ENCODE results near the gene CLSTN1.

The CLSTN1 gene

DNA sequence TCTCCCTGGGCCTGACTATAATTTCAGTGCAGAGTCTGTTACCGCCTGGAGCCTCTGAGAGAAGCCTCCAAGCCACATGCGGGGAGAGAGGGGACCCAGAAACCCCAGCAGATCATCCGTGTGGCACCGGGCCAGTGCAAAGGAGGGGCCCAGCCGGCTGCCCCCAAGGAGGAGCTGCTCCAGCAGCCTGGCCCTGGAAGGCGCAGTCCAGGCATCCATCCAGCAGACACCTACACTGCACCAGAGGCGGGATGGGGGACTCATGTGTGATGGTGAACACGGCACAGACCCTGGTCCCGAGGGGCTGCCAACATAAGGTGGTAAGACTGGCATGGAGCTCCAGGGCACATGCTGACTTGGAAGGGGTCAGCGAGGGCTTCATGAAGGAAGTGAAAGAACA, 39.6 kb upstream of the CLSTN1 start:
- ChIA-PET POLR2A (interaction anchor here (0.7 kb wide), 1 partner anchor 608 kb away, joined by 3 read pairs; no protein-coding TSS in a partner anchor), CTCF (interaction anchor here (1.6 to 26.8 kb wide), 5 partner anchors 10 to 248 kb away, joined by 5 to 502 read pairs (median 75); no protein-coding TSS in a partner anchor)
- DNase-seq (ENCODE audit: low read depth, low spot score) = no peak
- TF ChIP-seq, protein P1, sequence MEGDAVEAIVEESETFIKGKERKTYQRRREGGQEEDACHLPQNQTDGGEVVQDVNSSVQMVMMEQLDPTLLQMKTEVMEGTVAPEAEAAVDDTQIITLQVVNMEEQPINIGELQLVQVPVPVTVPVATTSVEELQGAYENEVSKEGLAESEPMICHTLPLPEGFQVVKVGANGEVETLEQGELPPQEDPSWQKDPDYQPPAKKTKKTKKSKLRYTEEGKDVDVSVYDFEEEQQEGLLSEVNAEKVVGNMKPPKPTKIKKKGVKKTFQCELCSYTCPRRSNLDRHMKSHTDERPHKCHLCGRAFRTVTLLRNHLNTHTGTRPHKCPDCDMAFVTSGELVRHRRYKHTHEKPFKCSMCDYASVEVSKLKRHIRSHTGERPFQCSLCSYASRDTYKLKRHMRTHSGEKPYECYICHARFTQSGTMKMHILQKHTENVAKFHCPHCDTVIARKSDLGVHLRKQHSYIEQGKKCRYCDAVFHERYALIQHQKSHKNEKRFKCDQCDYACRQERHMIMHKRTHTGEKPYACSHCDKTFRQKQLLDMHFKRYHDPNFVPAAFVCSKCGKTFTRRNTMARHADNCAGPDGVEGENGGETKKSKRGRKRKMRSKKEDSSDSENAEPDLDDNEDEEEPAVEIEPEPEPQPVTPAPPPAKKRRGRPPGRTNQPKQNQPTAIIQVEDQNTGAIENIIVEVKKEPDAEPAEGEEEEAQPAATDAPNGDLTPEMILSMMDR (IDR thresholded peaks at IDR 0.05; ENCODE audit: insufficient read depth, low read length, missing control alignments) = no peak
- H3K4me3 ChIP-seq (ENCODE audit: low read depth, low read length) = no peak overlapping the region

DNA sequence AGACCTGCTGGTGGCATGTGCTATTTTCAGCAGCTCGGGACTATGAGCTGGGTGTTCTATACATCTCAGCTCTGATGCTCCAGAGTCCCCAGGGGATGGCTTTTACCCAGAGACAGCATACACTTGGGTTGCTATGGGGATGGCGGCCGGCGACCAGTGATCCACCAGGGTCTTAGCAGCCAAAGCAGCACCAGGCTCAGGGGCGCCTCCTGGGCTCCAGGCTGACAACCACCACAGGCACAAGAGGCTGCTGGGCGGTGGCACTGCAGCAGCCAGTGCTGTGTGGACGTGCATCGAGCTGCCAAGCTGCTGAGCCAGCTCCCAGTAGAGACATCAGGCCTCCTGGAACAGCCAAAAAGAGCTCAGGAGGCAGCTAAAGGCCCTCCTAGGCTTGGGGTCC, 37.6 kb upstream of the CLSTN1 start:
- H3K4me3 ChIP-seq (ENCODE audit: low read depth, low read length) = no peak overlapping the region
- no peak for DNase-seq (ENCODE audit: low read depth, low spot score)
- ChIA-PET POLR2A (no interaction called here), CTCF (interaction anchor here (0.8 to 26.8 kb wide), 7 partner anchors 8 to 234 kb away, joined by 3 to 502 read pairs (median 19); no protein-coding TSS in a partner anchor)
- TF ChIP-seq, protein P1 (IDR thresholded peaks at IDR 0.05; ENCODE audit: insufficient read depth, low read length, missing control alignments) = no peak

DNA sequence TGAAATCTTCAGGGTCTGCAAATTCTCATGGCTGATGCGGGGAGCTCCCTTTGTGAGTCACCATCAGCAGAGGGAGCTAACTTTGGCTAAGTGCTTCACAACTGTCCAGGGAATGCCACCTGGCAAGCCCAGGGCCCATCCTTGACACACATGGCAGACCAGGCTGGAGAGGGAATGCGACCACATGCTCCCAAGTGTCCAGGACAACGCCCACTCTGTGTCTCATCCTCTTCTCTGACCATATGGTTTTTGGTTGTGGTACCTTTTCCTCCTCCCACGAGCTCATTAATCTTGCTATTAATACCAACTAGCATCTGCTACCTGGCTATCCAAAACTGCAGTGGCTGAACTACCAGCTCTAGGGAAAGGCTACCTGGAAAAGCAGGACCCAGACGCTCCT, 37.1 kb upstream of the CLSTN1 start:
- TF ChIP-seq, protein P1 (IDR thresholded peaks at IDR 0.05; ENCODE audit: insufficient read depth, low read length, missing control alignments) = no peak
- no peak overlapping the region for H3K4me3 ChIP-seq (ENCODE audit: low read depth, low read length)
- no peak for DNase-seq (ENCODE audit: low read depth, low spot score)
- POLR2A ChIA-PET = no interaction called here
- CTCF ChIA-PET = interaction anchor here (0.8 to 26.8 kb wide), 6 partner anchors 9 to 233 kb away, joined by 3 to 502 read pairs (median 21); no protein-coding TSS in a partner anchor

DNA sequence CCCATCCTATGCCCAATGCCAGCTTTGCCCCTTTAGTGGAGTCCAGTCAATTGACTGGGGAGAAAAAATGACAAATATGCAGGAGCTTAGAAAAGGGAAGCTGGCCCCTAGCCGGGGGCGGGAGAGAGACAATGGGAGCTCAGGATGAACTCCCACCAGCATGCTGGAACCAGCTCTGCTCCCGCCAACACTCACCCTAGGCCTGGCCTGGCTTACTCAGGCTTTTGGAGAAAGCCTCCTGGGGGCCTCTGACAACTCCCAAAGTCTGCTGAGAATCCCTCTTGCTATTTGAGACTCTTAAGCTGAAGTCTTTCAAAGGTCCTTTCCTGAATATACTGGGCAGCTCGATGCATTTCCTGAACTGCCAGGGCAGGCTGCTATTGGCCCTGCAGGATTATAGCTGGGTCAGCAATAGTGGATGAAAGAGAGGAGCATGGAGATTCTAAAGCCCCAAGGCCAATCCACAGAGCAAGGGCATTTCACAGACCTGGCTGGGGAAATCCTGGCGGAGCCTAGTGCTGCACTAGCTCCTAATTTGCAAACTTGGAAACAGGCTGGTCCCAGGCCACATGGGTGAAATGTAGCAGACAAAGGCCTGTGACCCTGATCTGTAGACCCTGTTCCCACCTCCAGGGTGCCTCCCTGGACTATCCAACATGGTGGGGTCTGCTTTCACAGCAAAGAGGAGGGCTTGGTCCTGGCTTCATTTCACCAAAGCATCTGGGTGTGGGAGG, 35.7 kb upstream of the CLSTN1 start:
- no peak for DNase-seq (ENCODE audit: low read depth, low spot score)
- ChIA-PET POLR2A (no interaction called here), CTCF (interaction anchor here (0.9 to 26.8 kb wide), 7 partner anchors 23 to 244 kb away, joined by 3 to 502 read pairs (median 4); partner anchors contain the start of genes LZIC and NMNAT1)
- no peak overlapping the region for H3K4me3 ChIP-seq (ENCODE audit: low read depth, low read length)
- TF ChIP-seq, protein P1 (IDR thresholded peaks at IDR 0.05; ENCODE audit: insufficient read depth, low read length, missing control alignments) = no peak

DNA sequence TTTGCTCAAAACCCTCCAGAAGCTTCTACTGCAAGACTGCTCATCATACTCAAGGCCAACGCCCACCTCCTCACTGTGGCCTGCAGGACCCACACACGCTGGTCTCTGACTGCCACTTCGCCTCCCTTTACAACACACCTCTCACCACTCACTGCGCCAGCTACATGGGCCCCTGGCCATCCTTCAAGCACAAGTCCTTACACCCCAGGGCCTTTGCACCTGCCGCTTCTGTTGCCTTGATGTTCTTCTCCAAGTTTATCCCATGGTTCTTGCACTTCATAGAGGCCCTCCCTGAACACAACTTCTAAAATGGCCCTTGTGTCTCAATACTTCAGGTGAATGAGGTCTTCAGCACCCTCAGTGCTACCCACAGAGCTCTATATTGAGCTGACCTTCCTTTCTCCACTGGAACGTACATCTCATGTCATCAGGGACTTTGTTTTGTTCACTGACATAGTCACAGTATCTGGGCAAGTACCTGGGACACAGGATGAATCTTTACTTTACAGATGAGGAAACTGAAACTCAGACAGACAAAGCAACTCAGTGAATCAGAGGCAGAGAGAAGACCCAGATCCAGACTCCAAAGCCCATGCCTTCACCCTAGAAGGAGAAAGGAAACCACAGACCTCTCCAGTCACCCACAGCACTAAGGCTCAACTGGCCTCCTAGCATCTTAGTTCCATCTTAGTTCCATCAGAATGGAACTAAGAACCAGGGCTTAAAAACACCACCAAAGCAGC, 34.7 kb upstream of the CLSTN1 start:
- DNase-seq (ENCODE audit: low read depth, low spot score) = no peak
- ChIA-PET CTCF (interaction anchor here (0.5 to 26.8 kb wide), 8 partner anchors 23 to 243 kb away, joined by 3 to 502 read pairs (median 3); no protein-coding TSS in a partner anchor), POLR2A (no interaction called here)
- no peak overlapping the region for H3K4me3 ChIP-seq (ENCODE audit: low read depth, low read length)
- TF ChIP-seq, protein P1 (IDR thresholded peaks at IDR 0.05; ENCODE audit: insufficient read depth, low read length, missing control alignments) = no peak

DNA sequence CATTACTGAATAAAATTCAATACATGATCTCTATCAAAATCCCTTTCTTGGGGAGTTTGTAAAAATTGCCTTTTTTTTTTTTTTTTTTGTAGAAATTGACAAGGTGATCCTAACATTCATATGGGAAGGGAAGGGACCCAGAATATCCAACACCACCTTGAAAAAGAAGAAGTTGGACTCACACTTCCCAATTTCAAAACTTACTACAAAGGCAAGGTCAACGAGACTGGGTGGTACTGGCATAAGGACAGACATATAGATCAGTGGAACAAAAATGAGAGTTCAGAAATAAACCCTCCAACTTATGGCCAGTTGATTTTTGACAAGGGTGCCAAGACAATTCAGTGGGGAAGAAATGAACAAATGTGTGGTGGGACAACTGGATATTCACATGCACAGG, 31.4 kb upstream of the CLSTN1 start:
- H3K4me3 ChIP-seq (ENCODE audit: low read depth, low read length) = no peak overlapping the region
- no peak for DNase-seq (ENCODE audit: low read depth, low spot score)
- ChIA-PET POLR2A (no interaction called here), CTCF (interaction anchor here (1.2 to 3.9 kb wide), 3 partner anchors 8 to 19 kb away, joined by 5 to 35 read pairs (median 19); no protein-coding TSS in a partner anchor)
- TF ChIP-seq, protein P1 (IDR thresholded peaks at IDR 0.05; ENCODE audit: insufficient read depth, low read length, missing control alignments) = no peak
